AG04450 (cell line): Measurements from ENCODE around the gene MTUS2. TPM values are rescaled to one million over a fixed set of nuclear protein-coding genes. Genes with fewer than 3 reads are reported as not detected.

ENCODE experiments used
- CTCF ChIA-PET: fragments of 300-600, 350-600 bp; formaldehyde crosslinking; extraction: SDS; loops from one replicate; lab custom pipeline; 2022; ENCODE audit warnings: antibody characterized with exemption, inconsistent platforms; lab: Charles Lee
- POLR2A ChIA-PET: fragments of 350-600 bp; formaldehyde crosslinking; extraction: SDS; loops from one replicate; lab custom pipeline; 2021; ENCODE audit warnings: antibody characterized with exemption, inconsistent platforms; lab: Yijun Ruan, JAX
- DNase-seq: peaks from one replicate; pipeline ENCODE4 v3.0.0-alpha.2; 2011; ENCODE audit warnings: low read depth, low spot score
- H3K27ac ChIP-seq: one replicate; pipeline ENCODE4 v1.5.1; 2012; ENCODE audit warnings: low read depth, low read length, control low read depth
- H3K27me3 ChIP-seq: one replicate; pipeline ENCODE4 v1.6.0; 2012; ENCODE audit warnings: low read length; ENCODE audit not compliant: control insufficient read depth, insufficient read depth
- H3K4me3 ChIP-seq: 2 replicates; pipeline ENCODE4 v1.5.1; 2011; ENCODE audit warnings: mild to moderate bottlenecking, low read depth, low read length, control low read depth
- H3K9me3 ChIP-seq: 2 replicates; pipeline ENCODE4 v1.5.1; 2012; ENCODE audit warnings: low read length; ENCODE audit not compliant: control insufficient read depth, insufficient read depth
- polyA plus RNA-seq: library from polyadenylated mRNA; depleted of rRNA; stranded (reverse); fragments of >200 nt; gene quantifications from 2 replicates; pipeline ENCODE4 v1.2.3, GENCODE V29; 2011
- TF ChIP-seq, protein P1 (sequence below): IDR thresholded peaks from 2 replicates; pipeline ENCODE4 v1.5.1; 2011; ENCODE audit warnings: low read depth, low read length, control low read depth, inconsistent platforms

Gene MTUS2
- polyA plus RNA-seq, 1 experiment = 0.02 TPM

DNA sequence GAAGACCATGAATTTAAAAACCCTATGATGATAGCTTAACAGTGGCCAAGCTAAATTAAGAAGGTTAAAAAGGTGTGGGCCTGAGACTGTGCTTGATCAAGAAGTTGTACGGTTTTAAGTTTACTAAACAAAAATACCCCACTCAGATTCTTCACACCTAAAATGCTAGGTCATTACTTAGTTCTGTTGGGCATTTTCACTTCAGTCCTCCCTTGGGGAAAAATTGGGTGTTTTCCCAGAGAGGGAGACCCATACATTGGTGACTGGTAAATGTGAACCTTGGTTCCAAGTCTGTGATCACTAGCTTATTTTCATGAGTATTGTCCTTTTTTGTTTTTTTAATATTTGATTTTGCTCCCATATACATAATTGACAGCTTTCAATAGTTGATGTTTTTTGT, 44.4 kb downstream of the MTUS2 start:
- DNase-seq = no peak

DNA sequence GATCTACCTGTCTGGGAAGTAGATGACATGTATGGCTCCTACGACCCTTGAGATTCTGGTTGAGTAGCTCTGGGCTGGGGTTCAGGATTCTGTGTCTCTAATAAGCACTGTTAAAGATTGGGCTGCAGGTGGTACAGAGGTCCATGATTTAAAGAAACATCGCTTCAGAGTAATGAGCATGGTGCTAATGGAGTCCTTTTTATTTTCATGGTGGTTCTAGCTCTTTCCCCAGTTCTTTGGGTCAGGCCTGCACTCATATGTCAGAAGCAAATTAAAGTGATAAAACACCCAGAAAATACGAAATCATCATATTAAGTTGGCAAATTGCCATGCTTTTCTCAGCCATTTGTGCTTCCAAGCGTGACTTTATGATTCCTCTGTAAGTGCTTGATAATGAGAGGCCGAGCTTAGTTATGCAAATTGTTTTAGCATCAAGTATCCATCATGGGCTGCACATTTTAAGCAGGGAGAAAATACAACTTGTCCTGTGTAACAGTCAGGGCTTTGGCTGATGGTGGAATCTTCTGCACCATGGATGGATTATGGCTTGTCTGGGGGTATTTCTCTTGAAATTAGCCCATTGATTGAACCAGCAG, 45.1 kb downstream of the MTUS2 start:
- no peaks in the 10 kb centered on the region for H3K27me3 ChIP-seq
- POLR2A ChIA-PET = no interaction called here
- no peaks in the 10 kb centered on the region; the same call in 1 of the 2 replicates for H3K9me3 ChIP-seq
- no peak overlapping the region for H3K27ac ChIP-seq
- TF ChIP-seq, protein P1, sequence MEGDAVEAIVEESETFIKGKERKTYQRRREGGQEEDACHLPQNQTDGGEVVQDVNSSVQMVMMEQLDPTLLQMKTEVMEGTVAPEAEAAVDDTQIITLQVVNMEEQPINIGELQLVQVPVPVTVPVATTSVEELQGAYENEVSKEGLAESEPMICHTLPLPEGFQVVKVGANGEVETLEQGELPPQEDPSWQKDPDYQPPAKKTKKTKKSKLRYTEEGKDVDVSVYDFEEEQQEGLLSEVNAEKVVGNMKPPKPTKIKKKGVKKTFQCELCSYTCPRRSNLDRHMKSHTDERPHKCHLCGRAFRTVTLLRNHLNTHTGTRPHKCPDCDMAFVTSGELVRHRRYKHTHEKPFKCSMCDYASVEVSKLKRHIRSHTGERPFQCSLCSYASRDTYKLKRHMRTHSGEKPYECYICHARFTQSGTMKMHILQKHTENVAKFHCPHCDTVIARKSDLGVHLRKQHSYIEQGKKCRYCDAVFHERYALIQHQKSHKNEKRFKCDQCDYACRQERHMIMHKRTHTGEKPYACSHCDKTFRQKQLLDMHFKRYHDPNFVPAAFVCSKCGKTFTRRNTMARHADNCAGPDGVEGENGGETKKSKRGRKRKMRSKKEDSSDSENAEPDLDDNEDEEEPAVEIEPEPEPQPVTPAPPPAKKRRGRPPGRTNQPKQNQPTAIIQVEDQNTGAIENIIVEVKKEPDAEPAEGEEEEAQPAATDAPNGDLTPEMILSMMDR = no peak
- no peak overlapping the region for H3K4me3 ChIP-seq
- DNase-seq = no peak
- CTCF ChIA-PET = no interaction called here

More for the DNA sequence above, 44.4 kb downstream of the MTUS2 start:
- no peaks in the 10 kb centered on the region for H3K27me3 ChIP-seq
- no peaks in the 10 kb centered on the region; the same call in 1 of the 2 replicates for H3K9me3 ChIP-seq
- H3K4me3 ChIP-seq = no peak overlapping the region
- H3K27ac ChIP-seq = no peak overlapping the region
- POLR2A ChIA-PET = no interaction called here
- CTCF ChIA-PET = no interaction called here
- TF ChIP-seq, protein P1 = no peak

DNA sequence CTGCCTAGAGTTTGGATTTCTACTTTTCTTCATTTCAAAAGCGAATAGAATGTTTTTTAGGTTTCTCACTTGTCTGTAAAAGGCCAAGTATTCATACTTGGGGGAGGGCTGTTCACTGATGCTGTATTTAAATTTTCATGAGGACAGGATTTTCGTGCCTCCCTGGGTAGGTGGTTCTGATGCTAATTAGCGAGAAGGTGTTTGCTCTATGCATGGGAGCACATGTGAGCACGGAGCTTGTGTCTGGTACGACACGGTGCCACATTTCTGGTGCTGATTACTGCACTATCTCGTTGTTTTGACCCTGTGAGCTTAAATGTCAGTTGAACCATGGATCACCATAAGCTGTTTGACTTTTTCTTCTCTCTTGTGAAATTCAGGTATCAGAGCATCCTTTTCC, 45.8 kb downstream of the MTUS2 start:
- ChIA-PET CTCF (no interaction called here), POLR2A (no interaction called here)
- no peaks in the 10 kb centered on the region; the same call in 1 of the 2 replicates for H3K9me3 ChIP-seq
- TF ChIP-seq, protein P1 = no peak
- H3K27me3 ChIP-seq = no peaks in the 10 kb centered on the region
- no peak for DNase-seq
- no peak overlapping the region for H3K4me3 ChIP-seq
- H3K27ac ChIP-seq = no peak overlapping the region

DNA sequence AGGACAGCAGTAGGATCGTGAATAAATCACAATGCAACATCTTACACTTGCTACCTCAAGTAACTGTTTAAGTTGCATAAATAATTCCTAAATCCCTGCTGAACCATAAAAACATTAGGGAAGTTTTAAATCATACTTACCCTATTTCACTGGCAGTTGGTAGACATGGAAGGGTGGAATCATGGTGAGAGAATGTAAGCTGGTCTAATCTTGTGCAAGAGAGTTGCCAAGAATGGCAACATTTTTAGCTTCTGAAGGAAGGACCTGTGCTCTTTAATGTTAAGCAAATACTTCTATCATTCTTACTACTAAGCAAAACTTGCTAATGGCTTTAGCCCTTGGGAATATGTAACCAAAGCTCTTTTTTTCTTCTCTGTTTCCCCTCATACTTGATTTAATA, 46.8 kb downstream of the MTUS2 start:
- CTCF ChIA-PET = no interaction called here
- Histone ChIP-seq H3K9me3 (peaks cover 3% of the 10 kb centered on the region), H3K27me3 (no peaks in the 10 kb centered on the region), H3K4me3 (no peak overlapping the region), H3K27ac (no peak overlapping the region)
- POLR2A ChIA-PET = no interaction called here
- no peak for DNase-seq
- TF ChIP-seq, protein P1 = no peak

DNA sequence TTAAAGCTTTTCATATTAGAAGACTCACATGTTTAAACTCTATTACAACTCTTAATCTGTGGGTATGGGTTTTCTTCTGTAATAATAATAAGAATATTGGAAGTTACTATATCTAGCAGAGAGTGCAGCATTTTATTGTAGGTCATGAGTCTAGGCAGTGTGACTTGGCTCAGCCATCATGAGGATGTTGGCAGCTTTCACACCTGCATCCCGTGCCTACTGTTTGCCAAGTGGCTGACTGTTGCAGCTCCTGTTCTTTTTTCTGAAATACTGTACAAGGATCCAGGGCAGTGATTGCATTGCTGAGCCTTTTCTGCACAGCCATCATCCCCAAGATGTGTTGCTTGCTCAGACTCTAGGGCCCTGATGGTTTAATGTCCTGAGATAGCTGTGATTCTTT, 47.4 kb downstream of the MTUS2 start:
- H3K27ac ChIP-seq = no peak overlapping the region

More for the DNA sequence above, 47.4 kb downstream of the MTUS2 start:
- H3K4me3 ChIP-seq = no peak overlapping the region
- TF ChIP-seq, protein P1 = no peak
- POLR2A ChIA-PET = no interaction called here
- CTCF ChIA-PET = no interaction called here
- peaks cover 3% of the 10 kb centered on the region; the same call in 1 of the 2 replicates for H3K9me3 ChIP-seq
- DNase-seq = no peak
- no peaks in the 10 kb centered on the region for H3K27me3 ChIP-seq
